ENCODE measurements around the gene CD200R1L. TPM values are rescaled to one million over a fixed set of nuclear protein-coding genes. Genes with fewer than 3 reads are reported as not detected.

CD200R1L gene
- total and polyA plus RNA-seq, 5 donors from 2014 or later = not detected

- no peaks in the 10 kb centered on the region for H3K27me3 ChIP-seq (ENCODE audit: control insufficient read depth, insufficient read depth, low read length)
- Mint-ChIP-seq H3K27me3 (peaks cover 3% of the 10 kb centered on the region), H3K4me1 (peaks cover 0 to 9% (median 1%) of the 10 kb centered on the region in 4 donors), H3K4me3 (no peak overlapping the region), H3K9me3 (peaks cover 0 to 3% (median 0%) of the 10 kb centered on the region in 7 donors), H3K27ac (no peak overlapping the region), H3K36me3 (no peaks in the 10 kb centered on the region)
- no peaks in the 10 kb centered on the region for H3K36me3 ChIP-seq (ENCODE audit: control insufficient read depth, insufficient read depth, low read length)
- H3K27ac ChIP-seq (ENCODE audit: insufficient read depth, low read length, poor library complexity, severe bottlenecking) = no peak overlapping the region
- no peaks in the 10 kb centered on the region for H3K9me3 ChIP-seq (ENCODE audit: control insufficient read depth in 2 of 2, low read length in 2 of 2)
- ATAC-seq (ENCODE audit: low read depth in 2 of 2) (no peak), DNase-seq (no peak)
- no peak overlapping the region for H3K4me3 ChIP-seq (ENCODE audit: low read depth, low read length)
- peaks cover 4% of the 10 kb centered on the region for H3K4me1 ChIP-seq (ENCODE audit: control insufficient read depth, insufficient read depth, low read length, poor library complexity, severe bottlenecking)
Observed at GRCh38 chr3:112811131-112811884, 35.4 kb downstream of the CD200R1L start.

GRCh38 chr3:112810561-112810960 is 36.1 kb downstream of the CD200R1L start:
- H3K9me3 Mint-ChIP-seq = peaks cover 0 to 2% (median 0%) of the 10 kb centered on the region in 7 donors
- ATAC-seq (ENCODE audit: low read depth in 2 of 2) (no peak), DNase-seq (no peak)
- H3K27ac ChIP-seq (ENCODE audit: insufficient read depth, low read length, poor library complexity, severe bottlenecking) = no peak overlapping the region
- H3K27me3 Mint-ChIP-seq = peaks cover 5% of the 10 kb centered on the region
- H3K4me1 Mint-ChIP-seq = peaks cover 0 to 9% (median 1%) of the 10 kb centered on the region in 4 donors
- H3K27ac Mint-ChIP-seq = no peak overlapping the region
- peaks cover 4% of the 10 kb centered on the region for H3K4me1 ChIP-seq (ENCODE audit: control insufficient read depth, insufficient read depth, low read length, poor library complexity, severe bottlenecking)
- H3K4me3 Mint-ChIP-seq = no peak overlapping the region
- H3K36me3 ChIP-seq (ENCODE audit: control insufficient read depth, insufficient read depth, low read length) = no peaks in the 10 kb centered on the region
- no peaks in the 10 kb centered on the region for H3K36me3 Mint-ChIP-seq
- H3K4me3 ChIP-seq (ENCODE audit: low read depth, low read length) = no peak overlapping the region
- H3K9me3 ChIP-seq (ENCODE audit: control insufficient read depth in 2 of 2, low read length in 2 of 2) = no peaks in the 10 kb centered on the region
- H3K27me3 ChIP-seq (ENCODE audit: control insufficient read depth, insufficient read depth, low read length) = no peaks in the 10 kb centered on the region

GRCh38 chr3:112808136-112808535 is 38.5 kb downstream of the CD200R1L start:
- Mint-ChIP-seq H3K27me3 (peaks cover 11% of the 10 kb centered on the region), H3K4me1 (peaks cover 0 to 7% (median 1%) of the 10 kb centered on the region in 4 donors), H3K36me3 (no peaks in the 10 kb centered on the region), H3K9me3 (no peaks in the 10 kb centered on the region), H3K27ac (no peak overlapping the region), H3K4me3 (no peak overlapping the region)
- H3K4me1 ChIP-seq (ENCODE audit: control insufficient read depth, insufficient read depth, low read length, poor library complexity, severe bottlenecking) = peaks cover 4% of the 10 kb centered on the region
- H3K27me3 ChIP-seq (ENCODE audit: control insufficient read depth, insufficient read depth, low read length) = no peaks in the 10 kb centered on the region
- DNase-seq (no peak), ATAC-seq (ENCODE audit: low read depth in 2 of 2) (no peak)
- H3K27ac ChIP-seq (ENCODE audit: insufficient read depth, low read length, poor library complexity, severe bottlenecking) = no peak overlapping the region
- H3K9me3 ChIP-seq (ENCODE audit: control insufficient read depth in 2 of 2, low read length in 2 of 2) = no peaks in the 10 kb centered on the region
- no peak overlapping the region for H3K4me3 ChIP-seq (ENCODE audit: low read depth, low read length)
- no peaks in the 10 kb centered on the region for H3K36me3 ChIP-seq (ENCODE audit: control insufficient read depth, insufficient read depth, low read length)

- Mint-ChIP-seq H3K4me1 (peaks cover 0 to 7% (median 1%) of the 10 kb centered on the region in 4 donors), H3K27me3 (peaks cover 11% of the 10 kb centered on the region), H3K4me3 (no peak overlapping the region), H3K9me3 (no peaks in the 10 kb centered on the region), H3K36me3 (no peaks in the 10 kb centered on the region), H3K27ac (no peak overlapping the region)
- H3K27ac ChIP-seq (ENCODE audit: insufficient read depth, low read length, poor library complexity, severe bottlenecking) = no peak overlapping the region
- H3K9me3 ChIP-seq (ENCODE audit: control insufficient read depth in 2 of 2, low read length in 2 of 2) = no peaks in the 10 kb centered on the region
- no peak overlapping the region for H3K4me3 ChIP-seq (ENCODE audit: low read depth, low read length)
- peaks cover 4% of the 10 kb centered on the region for H3K4me1 ChIP-seq (ENCODE audit: control insufficient read depth, insufficient read depth, low read length, poor library complexity, severe bottlenecking)
- peak in 1 of 2 donors; percentile 31 for ATAC-seq (ENCODE audit: low read depth in 2 of 2)
- H3K27me3 ChIP-seq (ENCODE audit: control insufficient read depth, insufficient read depth, low read length) = no peaks in the 10 kb centered on the region
- DNase-seq = no peak
- H3K36me3 ChIP-seq (ENCODE audit: control insufficient read depth, insufficient read depth, low read length) = no peaks in the 10 kb centered on the region
Observed at GRCh38 chr3:112807685-112808084, 39.0 kb downstream of the CD200R1L start.

GRCh38 chr3:112806903-112807302 is 39.8 kb downstream of the CD200R1L start:
- no peak for DNase-seq
- Mint-ChIP-seq H3K27ac (no peak overlapping the region), H3K27me3 (peaks cover 11% of the 10 kb centered on the region), H3K4me3 (no peak overlapping the region), H3K36me3 (no peaks in the 10 kb centered on the region), H3K4me1 (peaks cover 0 to 14% (median 5%) of the 10 kb centered on the region in 4 donors), H3K9me3 (no peaks in the 10 kb centered on the region)
- peaks cover 4% of the 10 kb centered on the region for H3K4me1 ChIP-seq (ENCODE audit: control insufficient read depth, insufficient read depth, low read length, poor library complexity, severe bottlenecking)
- no peak overlapping the region for H3K4me3 ChIP-seq (ENCODE audit: low read depth, low read length)
- H3K36me3 ChIP-seq (ENCODE audit: control insufficient read depth, insufficient read depth, low read length) = no peaks in the 10 kb centered on the region
- H3K9me3 ChIP-seq (ENCODE audit: control insufficient read depth in 2 of 2, low read length in 2 of 2) = no peaks in the 10 kb centered on the region
- no peaks in the 10 kb centered on the region for H3K27me3 ChIP-seq (ENCODE audit: control insufficient read depth, insufficient read depth, low read length)
- no peak overlapping the region for H3K27ac ChIP-seq (ENCODE audit: insufficient read depth, low read length, poor library complexity, severe bottlenecking)
- ATAC-seq (ENCODE audit: low read depth in 2 of 2) = no peak

GRCh38 chr3:112805126-112805525 is 41.5 kb downstream of the CD200R1L start:
- Mint-ChIP-seq H3K4me1 (peaks cover 0 to 14% (median 5%) of the 10 kb centered on the region in 4 donors), H3K4me3 (no peak overlapping the region), H3K36me3 (no peaks in the 10 kb centered on the region), H3K9me3 (no peaks in the 10 kb centered on the region), H3K27ac (no peak overlapping the region), H3K27me3 (peaks cover 11% of the 10 kb centered on the region)
- no peak overlapping the region for H3K27ac ChIP-seq (ENCODE audit: insufficient read depth, low read length, poor library complexity, severe bottlenecking)
- ATAC-seq (ENCODE audit: low read depth in 2 of 2) (no peak), DNase-seq (no peak)
- peaks cover 4% of the 10 kb centered on the region for H3K4me1 ChIP-seq (ENCODE audit: control insufficient read depth, insufficient read depth, low read length, poor library complexity, severe bottlenecking)
- no peak overlapping the region for H3K4me3 ChIP-seq (ENCODE audit: low read depth, low read length)
- no peaks in the 10 kb centered on the region for H3K36me3 ChIP-seq (ENCODE audit: control insufficient read depth, insufficient read depth, low read length)
- no peaks in the 10 kb centered on the region for H3K27me3 ChIP-seq (ENCODE audit: control insufficient read depth, insufficient read depth, low read length)
- no peaks in the 10 kb centered on the region for H3K9me3 ChIP-seq (ENCODE audit: control insufficient read depth in 2 of 2, low read length in 2 of 2)

- no peak overlapping the region for H3K4me3 Mint-ChIP-seq
- H3K4me1 Mint-ChIP-seq = peaks cover 0 to 14% (median 5%) of the 10 kb centered on the region in 4 donors
- no peak for ATAC-seq (ENCODE audit: low read depth in 2 of 2)
Observed at GRCh38 chr3:112804021-112804420, 42.6 kb downstream of the CD200R1L start.

GRCh38 chr3:112803467-112803866 is 43.2 kb downstream of the CD200R1L start:
- no peak overlapping the region for H3K4me3 ChIP-seq (ENCODE audit: low read depth, low read length)
- Mint-ChIP-seq H3K36me3 (no peaks in the 10 kb centered on the region), H3K27ac (no peak overlapping the region), H3K9me3 (no peaks in the 10 kb centered on the region), H3K4me3 (no peak overlapping the region), H3K4me1 (peaks cover 0 to 14% (median 5%) of the 10 kb centered on the region in 4 donors), H3K27me3 (peaks cover 11% of the 10 kb centered on the region)
- H3K4me1 ChIP-seq (ENCODE audit: control insufficient read depth, insufficient read depth, low read length, poor library complexity, severe bottlenecking) = peaks cover 4% of the 10 kb centered on the region
- DNase-seq (no peak), ATAC-seq (ENCODE audit: low read depth in 2 of 2) (no peak)
- H3K27ac ChIP-seq (ENCODE audit: insufficient read depth, low read length, poor library complexity, severe bottlenecking) = no peak overlapping the region
- no peaks in the 10 kb centered on the region for H3K36me3 ChIP-seq (ENCODE audit: control insufficient read depth, insufficient read depth, low read length)
- no peaks in the 10 kb centered on the region for H3K9me3 ChIP-seq (ENCODE audit: control insufficient read depth in 2 of 2, low read length in 2 of 2)
- H3K27me3 ChIP-seq (ENCODE audit: control insufficient read depth, insufficient read depth, low read length) = no peaks in the 10 kb centered on the region

More at GRCh38 chr3:112804021-112804420, 42.6 kb downstream of the CD200R1L start:
- H3K36me3 Mint-ChIP-seq = no peaks in the 10 kb centered on the region
- no peak overlapping the region for H3K27ac Mint-ChIP-seq
- Histone ChIP-seq H3K4me3 (ENCODE audit: low read depth, low read length) (no peak overlapping the region), H3K4me1 (ENCODE audit: control insufficient read depth, insufficient read depth, low read length, poor library complexity, severe bottlenecking) (peaks cover 4% of the 10 kb centered on the region), H3K27ac (ENCODE audit: insufficient read depth, low read length, poor library complexity, severe bottlenecking) (no peak overlapping the region), H3K27me3 (ENCODE audit: control insufficient read depth, insufficient read depth, low read length) (no peaks in the 10 kb centered on the region), H3K36me3 (ENCODE audit: control insufficient read depth, insufficient read depth, low read length) (no peaks in the 10 kb centered on the region), H3K9me3 (ENCODE audit: control insufficient read depth in 2 of 2, low read length in 2 of 2) (no peaks in the 10 kb centered on the region)
- no peaks in the 10 kb centered on the region for H3K9me3 Mint-ChIP-seq
- peaks cover 11% of the 10 kb centered on the region for H3K27me3 Mint-ChIP-seq
- DNase-seq = no peak
